HCT116 (cell line): ENCODE measurements around the gene SCAF8.
"Not testable (repeated sequence)": the region's sequence is repeated elsewhere in the genome, so short reads cannot be mapped to it uniquely, and the experiment has no call there.

Experiments used
- ATF3 ChIP-seq: IDR thresholded peaks from 2 replicates; pipeline ENCODE4 v1.6.1; 2012
- CBX3 ChIP-seq: IDR thresholded peaks from 2 replicates; pipeline ENCODE4 v1.6.1; 2012; ENCODE audit warnings: low read depth
- CEBPB ChIP-seq: IDR thresholded peaks from 2 replicates; pipeline ENCODE4 v1.6.1; 2012; ENCODE audit warnings: low read depth
- ELF1 ChIP-seq: IDR thresholded peaks from 2 replicates; pipeline ENCODE4 v1.6.1; 2012; ENCODE audit warnings: low read depth, borderline replicate concordance
- EZH2 ChIP-seq: fragments of 200-600 bp; sonication (generic); IDR thresholded peaks from 2 replicates; pipeline ENCODE4 v1.6.1; 2017; ENCODE audit warnings: antibody characterized with exemption, mixed run types
- EZH2phosphoT487 ChIP-seq: fragments of 200-600 bp; IDR thresholded peaks from 2 replicates; pipeline ENCODE4 v1.6.1; 2018; ENCODE audit warnings: antibody characterized with exemption, borderline replicate concordance
- JUND ChIP-seq: IDR thresholded peaks from 2 replicates; pipeline ENCODE4 v1.6.1; 2012
- POLR2A ChIP-seq: IDR thresholded peaks from 2 replicates; pipeline ENCODE4 v1.7.0; 2011; ENCODE audit warnings: borderline replicate concordance; ENCODE audit not compliant: insufficient read depth, insufficient read length; ENCODE audit errors: extremely low read depth
- POLR2AphosphoS5 ChIP-seq: IDR thresholded peaks from 2 replicates; pipeline ENCODE4 v1.6.1; 2011; ENCODE audit warnings: mild to moderate bottlenecking, low read depth, low read length, moderate library complexity
- RAD21 ChIP-seq: IDR thresholded peaks from 2 replicates; pipeline ENCODE4 v1.6.1; 2012; ENCODE audit warnings: low read depth, mild to moderate bottlenecking
- ZFX ChIP-seq: fragments of 450-650 bp; IDR thresholded peaks from 2 replicates; pipeline ENCODE4 v1.6.1; 2017
- ZNF274 ChIP-seq: fragments of 200-500 bp; sonication (Bioruptor generic); IDR thresholded peaks from 2 replicates; pipeline ENCODE4 v1.6.1; 2014; ENCODE audit warnings: mild to moderate bottlenecking, low read depth, low read length, inconsistent platforms
- TF ChIP-seq, protein P1 (sequence below), 3 experiments: fragments of 200-600 bp in 1 of 3; sonication (generic) in 1 of 3; IDR thresholded peaks in 2 of 3; conservative IDR thresholded peaks in 1 of 3; 2 replicates each; pipeline ENCODE4 v1.5.1; 2012 to 2017; ENCODE audit warnings: low read depth in 2 of 3, low read length in 2 of 3, antibody characterized with exemption in 1 of 3, borderline replicate concordance in 1 of 3, control low read depth in 1 of 3, mild to moderate bottlenecking in 1 of 3, mixed read lengths in 1 of 3, mixed run types in 1 of 3, moderate library complexity in 1 of 3; ENCODE audit not compliant: insufficient read depth in 1 of 3
- TF ChIP-seq, protein P2 (sequence below): IDR thresholded peaks from 2 replicates; pipeline ENCODE4 v1.6.1; 2012

DNA sequence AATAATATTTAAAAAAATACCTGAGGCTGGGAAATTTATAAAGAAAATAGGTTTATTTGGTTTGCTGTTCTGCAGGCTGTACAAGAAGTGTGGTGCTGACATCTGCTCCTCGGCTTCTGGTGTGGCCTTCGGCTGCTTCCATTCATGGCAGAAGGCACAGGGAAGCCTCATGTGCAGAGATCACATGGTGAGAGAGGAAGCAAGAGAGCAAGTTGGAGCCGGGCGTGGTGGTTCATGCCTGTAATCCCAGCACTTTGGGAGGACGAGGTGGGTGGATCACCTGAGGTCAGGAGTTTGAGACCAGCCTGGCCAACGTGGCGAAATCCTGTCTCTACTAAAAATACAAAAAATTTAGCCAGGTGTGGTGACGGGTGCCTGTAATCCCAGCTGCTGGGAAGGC is 16.9 kb upstream of the SCAF8 start:
- TF ChIP-seq, protein P1, sequence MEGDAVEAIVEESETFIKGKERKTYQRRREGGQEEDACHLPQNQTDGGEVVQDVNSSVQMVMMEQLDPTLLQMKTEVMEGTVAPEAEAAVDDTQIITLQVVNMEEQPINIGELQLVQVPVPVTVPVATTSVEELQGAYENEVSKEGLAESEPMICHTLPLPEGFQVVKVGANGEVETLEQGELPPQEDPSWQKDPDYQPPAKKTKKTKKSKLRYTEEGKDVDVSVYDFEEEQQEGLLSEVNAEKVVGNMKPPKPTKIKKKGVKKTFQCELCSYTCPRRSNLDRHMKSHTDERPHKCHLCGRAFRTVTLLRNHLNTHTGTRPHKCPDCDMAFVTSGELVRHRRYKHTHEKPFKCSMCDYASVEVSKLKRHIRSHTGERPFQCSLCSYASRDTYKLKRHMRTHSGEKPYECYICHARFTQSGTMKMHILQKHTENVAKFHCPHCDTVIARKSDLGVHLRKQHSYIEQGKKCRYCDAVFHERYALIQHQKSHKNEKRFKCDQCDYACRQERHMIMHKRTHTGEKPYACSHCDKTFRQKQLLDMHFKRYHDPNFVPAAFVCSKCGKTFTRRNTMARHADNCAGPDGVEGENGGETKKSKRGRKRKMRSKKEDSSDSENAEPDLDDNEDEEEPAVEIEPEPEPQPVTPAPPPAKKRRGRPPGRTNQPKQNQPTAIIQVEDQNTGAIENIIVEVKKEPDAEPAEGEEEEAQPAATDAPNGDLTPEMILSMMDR (IDR thresholded peaks at IDR 0.05 in 2 of 3, conservative IDR thresholded peaks at IDR 0.05 in 1 of 3; ENCODE audit: borderline replicate concordance in 1 of 3, insufficient read depth in 1 of 3, low read depth in 2 of 3, low read length in 2 of 3): not testable (repeated sequence)
- TF ChIP-seq EZH2phosphoT487, ZNF274, CEBPB, POLR2A, JUND, RAD21, POLR2AphosphoS5, ATF3, ZFX, ELF1, CBX3, EZH2: not testable (repeated sequence)
- TF ChIP-seq, protein P2, sequence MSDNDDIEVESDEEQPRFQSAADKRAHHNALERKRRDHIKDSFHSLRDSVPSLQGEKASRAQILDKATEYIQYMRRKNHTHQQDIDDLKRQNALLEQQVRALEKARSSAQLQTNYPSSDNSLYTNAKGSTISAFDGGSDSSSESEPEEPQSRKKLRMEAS: not testable (repeated sequence)
